ENCODE measurements around the gene FAM209B. TPM values are rescaled to one million over a fixed set of nuclear protein-coding genes. Genes with fewer than 3 reads are reported as not detected.
"Not testable (repeated sequence)": the region's sequence is repeated elsewhere in the genome, so short reads cannot be mapped to it uniquely, and the experiment has no call there.

The FAM209B gene
- 0.52 TPM for total RNA-seq

GRCh38 chr20:56532946-56533345, at the start of gene FAM209B:
Gene FAM209B, plus strand, starts transcription at chr20:56533246. Its CDS starts 96 bp downstream, at chr20:56533342.
- H3K27me3 ChIP-seq (ENCODE audit: insufficient read depth, low read length); H3K9me3 ChIP-seq (ENCODE audit: low read depth, low read length); H3K4me1 ChIP-seq (ENCODE audit: insufficient read depth, low read length); H3K4me3 ChIP-seq (ENCODE audit: low read length): not testable (repeated sequence)

- Histone ChIP-seq H3K4me3 (ENCODE audit: low read length) (no peak overlapping the region), H3K4me1 (ENCODE audit: insufficient read depth, low read length) (peaks cover 33% of the 10 kb centered on the region), H3K9me3 (ENCODE audit: low read depth, low read length) (no peaks in the 10 kb centered on the region), H3K27me3 (ENCODE audit: insufficient read depth, low read length) (no peaks in the 10 kb centered on the region)
Measured at GRCh38 chr20:56483970-56484369, 49.1 kb upstream of the FAM209B start.

GRCh38 chr20:56487216-56487615, 45.8 kb upstream of the FAM209B start:
- Histone ChIP-seq H3K4me1 (ENCODE audit: insufficient read depth, low read length) (peaks cover 33% of the 10 kb centered on the region), H3K9me3 (ENCODE audit: low read depth, low read length) (no peaks in the 10 kb centered on the region), H3K27me3 (ENCODE audit: insufficient read depth, low read length) (no peaks in the 10 kb centered on the region), H3K4me3 (ENCODE audit: low read length) (no peak overlapping the region)

- Histone ChIP-seq H3K9me3 (ENCODE audit: low read depth, low read length) (no peaks in the 10 kb centered on the region), H3K4me3 (ENCODE audit: low read length) (no peak overlapping the region), H3K27me3 (ENCODE audit: insufficient read depth, low read length) (no peaks in the 10 kb centered on the region), H3K4me1 (ENCODE audit: insufficient read depth, low read length) (peaks cover 27% of the 10 kb centered on the region)
Measured at GRCh38 chr20:56488566-56488965, 44.5 kb upstream of the FAM209B start.

GRCh38 chr20:56501116-56501515, 31.9 kb upstream of the FAM209B start:
- H3K9me3 ChIP-seq (ENCODE audit: low read depth, low read length) = no peaks in the 10 kb centered on the region
- H3K4me1 ChIP-seq (ENCODE audit: insufficient read depth, low read length) = no peaks in the 10 kb centered on the region
- no peaks in the 10 kb centered on the region for H3K27me3 ChIP-seq (ENCODE audit: insufficient read depth, low read length)
- H3K4me3 ChIP-seq (ENCODE audit: low read length) = no peak overlapping the region

- no peak overlapping the region for H3K4me3 ChIP-seq (ENCODE audit: low read length)
- H3K4me1 ChIP-seq (ENCODE audit: insufficient read depth, low read length) = no peaks in the 10 kb centered on the region
- H3K9me3 ChIP-seq (ENCODE audit: low read depth, low read length) = no peaks in the 10 kb centered on the region
- no peaks in the 10 kb centered on the region for H3K27me3 ChIP-seq (ENCODE audit: insufficient read depth, low read length)
Measured at GRCh38 chr20:56503916-56504315, 29.1 kb upstream of the FAM209B start.

GRCh38 chr20:56504373-56505005, 28.6 kb upstream of the FAM209B start:
- Histone ChIP-seq H3K27me3 (ENCODE audit: insufficient read depth, low read length) (no peaks in the 10 kb centered on the region), H3K4me3 (ENCODE audit: low read length) (no peak overlapping the region), H3K4me1 (ENCODE audit: insufficient read depth, low read length) (no peaks in the 10 kb centered on the region), H3K9me3 (ENCODE audit: low read depth, low read length) (no peaks in the 10 kb centered on the region)

- H3K9me3 ChIP-seq (ENCODE audit: low read depth, low read length) = no peaks in the 10 kb centered on the region
- H3K27me3 ChIP-seq (ENCODE audit: insufficient read depth, low read length) = no peaks in the 10 kb centered on the region
- H3K4me1 ChIP-seq (ENCODE audit: insufficient read depth, low read length) = no peaks in the 10 kb centered on the region
- no peak overlapping the region for H3K4me3 ChIP-seq (ENCODE audit: low read length)
Measured at GRCh38 chr20:56506103-56506502, 26.9 kb upstream of the FAM209B start.

GRCh38 chr20:56511926-56512325, 21.1 kb upstream of the FAM209B start:
- H3K4me3 ChIP-seq (ENCODE audit: low read length) = no peak overlapping the region
- no peaks in the 10 kb centered on the region for H3K9me3 ChIP-seq (ENCODE audit: low read depth, low read length)
- no peaks in the 10 kb centered on the region for H3K4me1 ChIP-seq (ENCODE audit: insufficient read depth, low read length)
- H3K27me3 ChIP-seq (ENCODE audit: insufficient read depth, low read length) = no peaks in the 10 kb centered on the region

- Histone ChIP-seq H3K27me3 (ENCODE audit: insufficient read depth, low read length) (no peaks in the 10 kb centered on the region), H3K4me1 (ENCODE audit: insufficient read depth, low read length) (no peaks in the 10 kb centered on the region), H3K4me3 (ENCODE audit: low read length) (no peak overlapping the region), H3K9me3 (ENCODE audit: low read depth, low read length) (no peaks in the 10 kb centered on the region)
Measured at GRCh38 chr20:56513161-56514150, 19.6 kb upstream of the FAM209B start.

- Histone ChIP-seq H3K9me3 (ENCODE audit: low read depth, low read length) (no peaks in the 10 kb centered on the region), H3K4me3 (ENCODE audit: low read length) (no peak overlapping the region), H3K27me3 (ENCODE audit: insufficient read depth, low read length) (no peaks in the 10 kb centered on the region)
Measured at GRCh38 chr20:56516631-56517030, 16.4 kb upstream of the FAM209B start.

GRCh38 chr20:56517211-56517610, 15.8 kb upstream of the FAM209B start:
- H3K4me3 ChIP-seq (ENCODE audit: low read length) = no peak overlapping the region
- no peaks in the 10 kb centered on the region for H3K27me3 ChIP-seq (ENCODE audit: insufficient read depth, low read length)
- no peaks in the 10 kb centered on the region for H3K9me3 ChIP-seq (ENCODE audit: low read depth, low read length)
- H3K4me1 ChIP-seq (ENCODE audit: insufficient read depth, low read length) = no peaks in the 10 kb centered on the region

More at GRCh38 chr20:56516631-56517030, 16.4 kb upstream of the FAM209B start:
- no peaks in the 10 kb centered on the region for H3K4me1 ChIP-seq (ENCODE audit: insufficient read depth, low read length)

GRCh38 chr20:56517641-56518040, 15.4 kb upstream of the FAM209B start:
- Histone ChIP-seq H3K4me1 (ENCODE audit: insufficient read depth, low read length) (no peaks in the 10 kb centered on the region), H3K27me3 (ENCODE audit: insufficient read depth, low read length) (no peaks in the 10 kb centered on the region), H3K4me3 (ENCODE audit: low read length) (no peak overlapping the region), H3K9me3 (ENCODE audit: low read depth, low read length) (no peaks in the 10 kb centered on the region)

GRCh38 chr20:56518126-56518525, 14.9 kb upstream of the FAM209B start:
- Histone ChIP-seq H3K4me1 (ENCODE audit: insufficient read depth, low read length) (no peaks in the 10 kb centered on the region), H3K9me3 (ENCODE audit: low read depth, low read length) (no peaks in the 10 kb centered on the region), H3K4me3 (ENCODE audit: low read length) (no peak overlapping the region), H3K27me3 (ENCODE audit: insufficient read depth, low read length) (no peaks in the 10 kb centered on the region)

GRCh38 chr20:56518721-56519398, 14.2 kb upstream of the FAM209B start:
- H3K27me3 ChIP-seq (ENCODE audit: insufficient read depth, low read length) = no peaks in the 10 kb centered on the region
- H3K4me3 ChIP-seq (ENCODE audit: low read length) = no peak overlapping the region
- H3K4me1 ChIP-seq (ENCODE audit: insufficient read depth, low read length) = no peaks in the 10 kb centered on the region
- no peaks in the 10 kb centered on the region for H3K9me3 ChIP-seq (ENCODE audit: low read depth, low read length)

Data from mononuclear cell (primary cell).